Neural progenitor cell (in vitro differentiated cells): ENCODE results near the gene MDGA2.

Experiments used
- EZH2 ChIP-seq: fragments of 200-600 bp; sonication (generic); IDR thresholded peaks from 2 replicates; pipeline ENCODE4 v1.6.1; 2017; ENCODE audit warnings: antibody characterized with exemption, mild to moderate bottlenecking, moderate library complexity
- EZH2phosphoT487 ChIP-seq: fragments of 200-600 bp; sonication (generic); IDR thresholded peaks from 2 replicates; pipeline ENCODE4 v1.6.1; 2017; ENCODE audit warnings: antibody characterized with exemption

DNA sequence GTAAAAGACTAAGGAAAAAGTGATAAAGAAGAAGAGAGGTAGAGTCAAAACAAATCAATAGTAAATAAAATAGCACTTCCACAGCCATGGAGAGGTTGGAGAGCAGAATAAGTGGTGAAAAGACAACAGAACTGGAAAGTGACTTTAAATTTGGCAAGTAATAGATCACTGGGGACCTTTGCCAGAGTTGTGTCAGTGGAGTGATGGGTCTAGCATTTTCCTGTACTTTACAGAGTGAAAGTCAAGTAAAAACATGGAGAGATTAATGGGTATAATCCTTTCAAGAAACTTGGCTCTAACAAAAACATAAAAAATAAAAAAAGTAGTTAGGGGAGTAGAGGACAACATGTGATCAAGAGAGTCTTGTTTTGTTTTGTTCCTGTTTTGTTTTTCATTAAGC lies 521.7 kb downstream of the MDGA2 start:
- TF ChIP-seq EZH2: no peak
- TF ChIP-seq EZH2phosphoT487: no peak
